HT-29 (cell line): ENCODE data around the gene PLD1. TPM values are rescaled to one million over a fixed set of nuclear protein-coding genes. Genes with fewer than 3 reads are reported as not detected.

Source experiments
- DNase-seq: peaks from one replicate; pipeline ENCODE4 v3.0.0-alpha.2; 2015; ENCODE audit warnings: low spot score
- total RNA-seq: library from RNA; depleted of rRNA; stranded (reverse); fragments of >200 nt; shearing (Covaris generic); gene quantifications from 2 replicates; pipeline ENCODE4 v1.2.3, GENCODE V29; 2014

PLD1 gene
- total RNA-seq, 1 experiment from 2014 or later: 17.3 TPM

DNA sequence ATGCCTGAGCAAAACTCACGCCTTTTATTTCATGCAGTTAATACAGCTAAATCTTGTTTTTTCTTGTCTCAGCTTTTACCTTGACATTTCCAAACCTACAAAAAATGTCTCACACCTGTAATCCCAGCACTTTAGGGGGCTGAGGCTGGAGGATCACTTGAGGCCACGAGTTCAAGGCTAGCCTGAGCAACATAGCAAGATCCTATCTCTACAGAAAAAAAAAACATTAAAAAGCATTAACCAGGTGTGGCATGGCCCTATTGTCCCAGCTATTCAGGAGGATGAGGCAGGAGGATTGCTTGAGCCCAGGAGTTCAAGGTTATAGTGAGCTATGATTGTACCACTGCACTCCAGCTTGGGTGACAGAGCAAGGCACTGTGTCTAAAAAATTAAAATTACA is 29.0 kb upstream of the PLD1 start:
- no peak for DNase-seq

GRCh38 chr3:171838218-171838720 is 28.0 kb upstream of the PLD1 start:
- no peak for DNase-seq

DNA sequence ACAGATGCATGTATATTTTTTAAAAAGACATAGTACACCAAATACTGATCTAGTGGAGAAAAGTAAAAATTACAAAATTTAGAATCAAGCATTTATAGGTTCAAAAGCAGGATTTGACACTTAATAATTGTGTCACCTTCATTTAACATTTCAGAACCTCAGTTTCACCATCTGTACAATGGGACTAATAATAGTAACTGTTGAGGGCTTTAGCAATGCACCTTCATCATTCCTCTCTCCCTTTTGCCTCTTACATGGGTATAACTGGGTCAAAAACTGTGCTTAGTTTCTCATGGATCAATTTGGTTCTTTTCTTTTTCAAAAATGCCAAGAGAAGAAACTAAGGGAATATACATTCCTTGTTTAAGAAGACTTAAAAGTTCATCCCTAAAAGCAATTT is 27.4 kb upstream of the PLD1 start:
- no peak for DNase-seq

DNA sequence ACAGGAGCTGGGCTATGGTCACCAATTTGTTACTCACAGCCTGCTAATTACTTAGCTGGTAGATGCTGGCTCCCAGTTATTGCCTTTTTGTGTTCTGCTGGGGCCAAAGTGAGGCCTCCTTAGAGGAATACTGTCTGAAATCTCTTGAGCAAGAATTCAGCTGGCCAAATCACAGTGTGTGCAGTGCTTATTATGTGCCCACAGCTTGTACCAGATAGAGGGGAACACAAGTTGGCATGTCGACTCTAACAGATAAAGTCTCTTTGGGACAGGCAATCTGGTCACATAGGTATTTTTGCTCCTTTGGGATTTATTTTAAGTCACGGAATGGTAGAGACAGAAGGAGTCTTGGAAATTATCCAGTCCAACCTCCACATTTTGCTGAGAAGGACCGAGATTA is 26.6 kb upstream of the PLD1 start:
- DNase-seq: no peak

DNA sequence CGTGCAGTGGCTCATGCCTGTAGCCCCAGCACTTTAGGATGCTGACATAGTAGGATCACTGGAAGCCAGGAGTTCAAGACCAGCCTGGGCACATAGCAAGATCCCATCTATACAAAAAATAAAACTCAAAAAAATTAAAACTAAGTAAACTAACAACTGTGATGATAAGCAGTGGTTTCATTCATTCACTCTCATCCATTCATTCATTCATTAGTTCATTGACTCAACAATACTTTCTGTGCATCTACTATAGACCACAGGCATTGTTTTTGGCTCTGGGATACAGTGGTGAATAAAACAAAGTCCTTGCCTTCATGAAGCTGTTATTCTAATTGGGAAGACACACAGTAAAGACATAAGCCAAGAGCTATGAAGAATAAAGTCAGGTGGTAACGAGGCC is 25.3 kb upstream of the PLD1 start:
- DNase-seq: no peak

DNA sequence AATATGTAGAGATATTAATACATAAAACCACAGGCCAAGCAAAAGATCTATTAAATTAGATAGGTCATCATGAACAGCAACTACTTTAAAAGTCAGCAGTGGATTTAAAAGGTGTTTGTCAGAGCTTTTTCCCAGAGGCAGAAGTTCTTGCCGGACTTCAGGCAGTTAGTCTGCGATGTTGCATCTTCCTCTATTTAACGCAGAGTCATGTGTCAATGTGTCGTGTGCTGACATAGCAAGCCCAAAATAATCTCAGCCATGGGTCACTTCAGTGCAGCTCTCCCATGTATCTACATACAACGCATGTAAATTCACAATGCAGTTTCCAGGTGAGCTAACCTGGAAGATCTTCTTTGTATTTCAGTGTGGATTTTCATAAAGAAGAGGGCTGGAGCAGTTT is 24.8 kb upstream of the PLD1 start:
- DNase-seq: no peak

DNA sequence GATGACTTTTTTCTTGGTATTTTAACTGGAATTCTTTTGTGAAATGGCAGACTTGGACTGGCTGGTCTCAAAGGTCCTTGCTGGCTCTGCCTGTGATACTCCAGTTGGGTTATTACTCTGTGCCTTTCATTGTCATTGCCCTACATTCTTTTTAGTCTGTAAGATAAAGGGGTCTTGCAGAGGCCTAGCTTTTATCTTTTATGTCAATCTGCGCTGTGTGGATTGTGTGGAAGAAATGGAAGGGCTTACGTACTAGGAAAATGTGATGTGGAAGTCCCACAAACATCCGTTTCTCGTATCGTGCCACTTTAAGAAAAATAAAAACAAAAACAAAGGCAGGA is 24.1 kb upstream of the PLD1 start:
- no peak for DNase-seq

- DNase-seq: peak; percentile 44
Measured at GRCh38 chr3:171833789-171834460, 23.6 kb upstream of the PLD1 start.

GRCh38 chr3:171832989-171833388 is 22.7 kb upstream of the PLD1 start:
- no peak for DNase-seq

- DNase-seq: no peak
Measured at GRCh38 chr3:171831936-171832335, 21.7 kb upstream of the PLD1 start.

DNA sequence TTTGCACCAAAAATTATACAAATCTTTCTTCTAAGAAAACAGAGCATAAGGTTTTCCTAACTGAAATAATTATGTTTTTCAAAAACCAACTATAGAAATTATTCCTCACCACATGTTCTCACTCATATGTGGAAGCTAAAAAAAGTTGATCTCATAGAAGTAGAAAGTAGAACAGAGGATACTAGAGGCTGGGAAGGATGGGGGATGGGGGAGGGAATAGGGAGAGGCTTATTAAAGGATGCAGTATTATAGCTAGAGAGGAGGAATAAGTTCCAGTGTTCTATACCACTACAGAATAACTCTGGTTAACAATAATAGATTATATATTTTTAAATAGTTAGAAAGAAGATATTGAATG is 20.2 kb upstream of the PLD1 start:
- DNase-seq: no peak

GRCh38 chr3:171829841-171830517 is 19.7 kb upstream of the PLD1 start:
- peak; percentile 93 for DNase-seq

DNA sequence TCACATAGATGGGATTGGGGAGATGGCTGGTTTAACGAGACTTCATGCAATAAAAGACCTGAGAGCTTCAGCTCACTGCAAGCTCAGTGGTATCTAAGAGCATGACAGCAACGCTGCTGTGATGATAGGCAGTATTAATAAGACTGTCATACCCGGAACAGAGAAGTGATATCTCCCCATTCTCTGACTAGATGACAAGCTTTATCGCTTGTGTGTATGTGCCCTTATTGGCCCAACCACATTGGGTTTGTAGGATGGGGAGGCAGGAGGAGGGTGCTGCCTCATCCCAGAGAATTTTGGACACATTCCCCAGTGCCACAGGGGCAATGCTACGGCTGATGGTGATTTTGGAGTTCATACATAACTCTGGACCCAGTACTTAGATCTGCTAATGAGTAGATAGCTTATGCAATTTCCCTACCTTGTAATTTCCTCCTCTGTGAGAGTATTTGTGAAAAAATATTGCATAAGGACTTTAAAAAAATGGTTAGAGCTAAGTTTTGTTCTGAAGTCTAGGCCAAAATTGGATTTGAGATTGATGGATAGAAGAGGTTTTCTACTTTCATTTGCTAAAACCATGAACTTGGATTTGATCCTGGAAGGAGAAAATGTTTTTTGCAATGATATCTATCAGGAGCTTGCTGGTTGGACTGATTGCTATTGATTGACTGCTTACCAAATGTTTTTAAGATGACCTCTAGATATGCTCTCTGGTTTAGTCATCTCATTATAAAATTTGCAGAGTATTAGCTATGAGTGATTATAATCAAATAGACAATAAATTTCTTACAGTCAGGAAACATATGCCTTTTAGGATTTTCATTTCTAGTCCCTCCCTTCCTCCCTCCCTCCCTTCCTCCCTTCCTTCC is 18.9 kb upstream of the PLD1 start:
- no peak for DNase-seq

DNA sequence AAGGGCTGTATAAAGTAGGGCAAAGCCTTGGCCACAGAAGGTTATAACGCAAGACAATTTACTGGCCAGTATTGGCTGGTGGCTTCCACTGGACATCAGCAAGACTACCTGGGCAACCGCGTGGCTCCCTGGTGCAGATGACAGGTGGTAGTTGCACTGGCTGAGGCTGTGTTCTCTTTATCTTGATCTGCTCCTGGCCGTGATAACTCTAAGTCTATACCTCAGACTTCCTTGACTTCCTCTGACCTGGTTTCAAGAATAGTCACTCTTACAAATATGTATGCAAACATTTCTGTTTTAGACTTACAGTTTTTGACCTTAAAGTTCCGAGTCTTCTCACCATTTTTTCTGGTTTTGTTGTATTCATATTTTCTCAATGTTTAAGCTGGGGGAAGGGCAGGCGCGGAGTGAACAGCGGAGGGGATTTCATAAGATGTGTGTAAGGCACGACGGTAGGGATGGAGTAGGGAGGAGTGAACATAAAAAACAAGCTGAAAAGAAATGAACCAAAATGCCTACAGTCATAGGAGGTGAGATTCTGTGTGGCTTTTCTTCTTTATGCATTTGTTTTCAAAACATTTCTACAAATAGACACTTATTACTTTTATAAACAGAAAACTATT is 17.7 kb upstream of the PLD1 start:
- no peak for DNase-seq

GRCh38 chr3:171827385-171827784 is 17.1 kb upstream of the PLD1 start:
- DNase-seq: no peak

DNA sequence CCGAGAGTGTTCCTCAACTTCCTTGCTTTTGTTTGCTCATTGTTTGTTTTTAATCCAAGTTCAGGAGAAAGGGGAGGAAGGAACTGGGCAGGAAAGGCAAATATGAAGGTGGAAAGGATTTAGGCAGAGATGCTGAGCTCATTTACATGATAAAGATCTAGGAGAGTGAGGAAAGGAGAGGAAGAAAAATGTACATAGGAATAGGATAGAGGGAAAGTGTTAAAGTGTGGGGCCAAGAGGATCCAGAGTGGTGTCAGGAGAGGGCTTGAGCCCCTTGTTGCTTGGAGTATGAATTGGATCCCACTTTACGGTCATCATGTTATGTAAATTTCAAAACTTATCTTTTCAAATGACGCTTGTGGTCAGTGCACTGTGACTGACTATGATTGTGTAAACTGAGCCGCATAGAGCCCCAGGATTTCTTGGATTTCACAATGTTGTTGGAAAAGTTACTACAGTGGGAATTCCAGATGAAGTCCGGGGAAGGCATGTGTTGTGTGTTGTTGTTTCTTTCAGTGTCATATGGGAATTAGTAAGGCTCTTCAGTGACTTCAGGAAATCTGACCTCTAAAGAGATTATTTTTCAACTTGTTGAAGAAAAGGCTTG is 15.0 kb upstream of the PLD1 start:
- DNase-seq: no peak

- no peak for DNase-seq
Measured at GRCh38 chr3:171824824-171825221, 14.5 kb upstream of the PLD1 start.

GRCh38 chr3:171824116-171824515 is 13.8 kb upstream of the PLD1 start:
- DNase-seq: no peak

DNA sequence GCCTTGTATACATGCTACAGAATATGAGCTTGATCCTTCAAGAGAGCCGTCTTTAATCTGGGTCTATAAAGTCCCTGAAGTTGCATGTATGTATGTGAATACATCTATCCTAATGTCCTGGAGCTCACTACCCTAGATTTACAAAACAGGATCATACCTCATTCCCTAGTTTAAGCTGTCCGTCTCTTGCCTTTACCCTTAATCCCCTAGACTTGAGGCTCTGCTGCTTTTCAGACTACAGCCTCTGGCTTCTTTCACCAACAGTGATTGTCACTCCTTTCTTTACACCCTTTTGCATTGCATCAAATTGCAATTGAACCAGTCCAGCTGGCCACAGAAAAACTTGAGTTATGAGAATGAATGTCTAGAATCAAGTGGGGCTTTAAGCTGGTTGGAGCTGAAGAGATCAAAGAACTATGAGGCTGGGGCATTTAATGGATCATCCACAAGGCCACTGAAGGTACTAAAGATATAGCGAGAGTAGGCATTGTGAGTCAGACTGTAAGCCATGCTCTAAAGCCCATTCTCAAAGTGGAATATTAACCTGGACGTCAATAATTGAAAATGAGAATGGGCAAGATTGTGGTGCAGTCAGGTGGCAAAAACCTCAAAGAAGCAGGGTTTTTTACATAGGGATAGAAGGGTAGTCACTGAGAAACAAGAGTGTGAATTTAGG is 12.3 kb upstream of the PLD1 start:
- no peak for DNase-seq

- DNase-seq: no peak
Measured at GRCh38 chr3:171821778-171822358, 11.6 kb upstream of the PLD1 start.

GRCh38 chr3:171821044-171821443 is 10.8 kb upstream of the PLD1 start:
- no peak for DNase-seq
